Measurements from ENCODE around the gene GHSR.

DNA sequence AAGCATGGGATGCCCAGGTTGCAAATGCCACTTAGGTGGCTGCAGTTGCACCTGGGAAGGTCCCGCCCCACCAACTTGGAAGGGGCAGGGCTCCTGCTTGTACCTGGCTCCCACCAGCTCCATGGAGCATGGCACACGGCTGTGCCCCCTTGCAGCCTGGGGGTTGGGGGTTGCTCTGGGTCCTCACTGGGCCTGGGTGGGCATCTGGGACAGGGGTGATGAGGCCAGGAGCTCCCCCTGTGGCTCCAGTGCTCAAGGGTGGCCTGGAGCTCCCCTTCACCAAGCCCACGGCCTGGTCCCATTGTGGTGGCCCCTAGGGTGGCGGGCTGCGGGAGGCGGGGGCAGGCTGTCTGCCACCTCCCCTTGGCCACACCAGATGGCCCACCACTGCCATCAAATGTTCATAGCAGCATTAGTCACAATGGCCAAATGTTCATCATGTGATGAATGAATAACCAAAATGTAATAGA lies 36.7 kb downstream of the GHSR start:
- TF ChIP-seq, protein P1, sequence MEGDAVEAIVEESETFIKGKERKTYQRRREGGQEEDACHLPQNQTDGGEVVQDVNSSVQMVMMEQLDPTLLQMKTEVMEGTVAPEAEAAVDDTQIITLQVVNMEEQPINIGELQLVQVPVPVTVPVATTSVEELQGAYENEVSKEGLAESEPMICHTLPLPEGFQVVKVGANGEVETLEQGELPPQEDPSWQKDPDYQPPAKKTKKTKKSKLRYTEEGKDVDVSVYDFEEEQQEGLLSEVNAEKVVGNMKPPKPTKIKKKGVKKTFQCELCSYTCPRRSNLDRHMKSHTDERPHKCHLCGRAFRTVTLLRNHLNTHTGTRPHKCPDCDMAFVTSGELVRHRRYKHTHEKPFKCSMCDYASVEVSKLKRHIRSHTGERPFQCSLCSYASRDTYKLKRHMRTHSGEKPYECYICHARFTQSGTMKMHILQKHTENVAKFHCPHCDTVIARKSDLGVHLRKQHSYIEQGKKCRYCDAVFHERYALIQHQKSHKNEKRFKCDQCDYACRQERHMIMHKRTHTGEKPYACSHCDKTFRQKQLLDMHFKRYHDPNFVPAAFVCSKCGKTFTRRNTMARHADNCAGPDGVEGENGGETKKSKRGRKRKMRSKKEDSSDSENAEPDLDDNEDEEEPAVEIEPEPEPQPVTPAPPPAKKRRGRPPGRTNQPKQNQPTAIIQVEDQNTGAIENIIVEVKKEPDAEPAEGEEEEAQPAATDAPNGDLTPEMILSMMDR (conservative IDR thresholded peaks at IDR 0.05; ENCODE audit: low read depth, low read length) = no peak
- no peak for TF ChIP-seq EZH2 (IDR thresholded peaks at IDR 0.05; ENCODE audit: borderline replicate concordance, low read depth, low read length, poor library complexity, severe bottlenecking)

Measured in A673 (cell line).